ENCODE results near the gene SH3PXD2A. TPM values are rescaled to one million over a fixed set of nuclear protein-coding genes. Genes with fewer than 3 reads are reported as not detected.

The SH3PXD2A gene
- total and polyA plus RNA-seq, 2 of the 4 experiments (the other 2 are of a cell fraction) = 6.3 to 23.0 TPM

DNA sequence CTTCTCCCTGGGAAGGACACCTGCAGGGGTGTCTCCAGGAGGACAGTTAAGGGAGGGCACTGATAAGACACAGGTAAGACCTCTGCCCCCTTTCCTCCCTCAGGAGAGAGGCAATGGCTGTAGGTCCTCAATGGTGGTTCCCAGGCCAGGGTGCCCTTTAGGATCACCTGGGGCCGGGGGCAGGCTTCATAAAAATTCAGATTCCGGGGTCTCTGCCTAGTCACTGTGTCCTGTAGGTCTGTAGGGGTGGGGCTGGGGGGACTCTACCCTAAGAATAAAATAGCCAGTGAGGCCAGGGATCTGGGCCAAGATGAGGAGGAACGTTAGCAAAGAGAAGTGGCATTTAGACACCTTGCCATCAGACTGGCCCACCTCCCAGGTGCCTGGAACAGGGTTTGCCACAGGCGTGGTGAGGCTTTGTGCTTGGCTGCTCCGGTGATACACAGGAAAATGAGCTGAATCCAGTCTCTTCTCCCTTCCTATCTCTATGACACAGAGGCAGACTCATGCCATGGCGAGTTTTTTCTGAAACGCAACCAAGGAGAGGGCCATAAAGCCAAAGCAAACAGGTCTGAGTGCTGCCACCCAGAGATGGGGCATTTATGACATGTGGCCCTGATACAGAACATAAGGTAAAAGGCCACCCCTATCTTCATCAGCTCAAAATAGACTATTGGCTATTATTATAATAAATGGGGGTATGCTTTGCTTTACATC lies 52.6 kb downstream of the SH3PXD2A start:
- H2BK20ac ChIP-seq (ENCODE audit: low read depth, low read length) = no peak overlapping the region
- no TSS peak for BruUV-seq (replicated peaks)
- intact Hi-C loops (cut with micrococcal nuclease) = no loop called here
- POLR2A ChIA-PET (ENCODE audit: unreplicated experiment) = no interaction called here
- peaks cover 17% of the 10 kb centered on the region for H3K9me1 ChIP-seq (ENCODE audit: insufficient read depth, low read length)
- no peak overlapping the region for H3K9ac ChIP-seq (ENCODE audit: low read depth, low read length)
- H4K8ac ChIP-seq (ENCODE audit: low read depth in 2 of 2, low read length in 2 of 2) = no peak overlapping the region
- H3K4me2 ChIP-seq (ENCODE audit: low read depth, low read length) = no peak overlapping the region
- H3K14ac ChIP-seq (replicated peaks; ENCODE audit: low read depth, low read length) = no peak overlapping the region
- no peak overlapping the region for H2AK5ac ChIP-seq (ENCODE audit: low read depth, low read length)
- H4K20me1 ChIP-seq (ENCODE audit: insufficient read depth, low read length) = peaks cover 11% of the 10 kb centered on the region; the same call in 1 of the 2 replicates
- DNase-seq (no peak), ATAC-seq (ENCODE audit: low read depth) (no peak)
- TF ChIP-seq MAZ (IDR thresholded peaks at IDR 0.05; ENCODE audit: borderline replicate concordance, low read depth, low read length) = no peak
- no peak overlapping the region for H4K91ac ChIP-seq (ENCODE audit: insufficient read depth, low read depth, low read length)
- H3K9me3 ChIP-seq (ENCODE audit: control insufficient read depth, insufficient read depth, low read length) = no peaks in the 10 kb centered on the region
- H3K56ac ChIP-seq (ENCODE audit: extremely low read depth, insufficient read depth, low read length) = no peak overlapping the region
- peaks cover 3 to 10% of the 10 kb centered on the region in 2 experiments; a peak in 3 of 4 replicates for H3K79me1 ChIP-seq (ENCODE audit: low read depth in 1 of 2, low read length in 2 of 2)
- no peak overlapping the region for H2BK5ac ChIP-seq (ENCODE audit: low read depth, low read length, poor library complexity, severe bottlenecking)
- CTCF ChIA-PET = interaction anchor here (0.7 to 1.1 kb wide), 2 partner anchors 18 to 21 kb away, joined by 3 read pairs; no protein-coding TSS in a partner anchor
- H3K27me3 ChIP-seq (ENCODE audit: control insufficient read depth, insufficient read depth, low read length) = no peaks in the 10 kb centered on the region
- peaks cover 2% of the 10 kb centered on the region; the same call in 1 of the 2 replicates for H3K36me3 ChIP-seq (ENCODE audit: control insufficient read depth, insufficient read depth, low read length)
- no peak overlapping the region for H2BK15ac ChIP-seq (ENCODE audit: low read depth, low read length)
- 100% methylated on average over 1 of the region's 7 CpGs; no CpG with 5 or more reads in 1 of the 2 experiments for WGBS, 2 experiments (ENCODE audit: extremely low coverage in 2 of 2, insufficient read length in 1 of 2)
- peaks cover 16% of the 10 kb centered on the region for H3K4me1 ChIP-seq (ENCODE audit: control insufficient read depth, insufficient read depth, low read length)
- no peak overlapping the region for H3K23ac ChIP-seq (ENCODE audit: low read depth, low read length)
- no peak overlapping the region for H4K5ac ChIP-seq (ENCODE audit: low read depth, low read length)
- in situ Hi-C loops (cut with MboI; ENCODE audit: low sequenced_read_pairs) = no loop called here
- dilution Hi-C loops (cut with HindIII; ENCODE audit: low sequenced_read_pairs, unreplicated experiment) = no loop called here
- H2AFZ ChIP-seq (replicated peaks; ENCODE audit: low read length, poor library complexity) = no peak overlapping the region
- no peak overlapping the region for H3K27ac ChIP-seq (ENCODE audit: insufficient read depth, low read length)
- H3K18ac ChIP-seq (ENCODE audit: low read depth, low read length) = no peak overlapping the region
- H2AK9ac ChIP-seq (replicated peaks; ENCODE audit: low read depth, low read length, poor library complexity) = no peak overlapping the region
- no peak overlapping the region for H2BK120ac ChIP-seq (ENCODE audit: low read depth, low read length)
- no peak overlapping the region for H3K4ac ChIP-seq (ENCODE audit: low read depth, low read length)
- H3K4me3 ChIP-seq (ENCODE audit: insufficient read depth, low read depth, low read length) = no peak overlapping the region
